OCI-LY1 (cell line): ENCODE data around the gene DISP2.

ENCODE experiments used
- H2AFZ ChIP-seq: fragments of 200-600 bp; sonication (generic), shearing (Covaris generic); 2 replicates; pipeline ENCODE4 v1.6.0; 2014; ENCODE audit warnings: antibody characterized with exemption, mild to moderate bottlenecking, low read length
- H3F3A ChIP-seq: fragments of 200-600 bp; sonication (generic), shearing (Covaris generic); 2 replicates; pipeline ENCODE4 v1.6.0; 2014; ENCODE audit warnings: mild to moderate bottlenecking, antibody characterized with exemption, low read length, moderate library complexity; ENCODE audit not compliant: insufficient read depth
- H3K27ac ChIP-seq: fragments of 200-600 bp; sonication (generic); 2 replicates; pipeline ENCODE4 v1.5.1; 2014; ENCODE audit warnings: low read length, mixed run types, mild to moderate bottlenecking, low read depth; ENCODE audit not compliant: poor library complexity, severe bottlenecking
- H3K27me3 ChIP-seq: fragments of 200-600 bp; sonication (generic); 2 replicates; pipeline ENCODE4 v1.6.0; 2014; ENCODE audit warnings: antibody characterized with exemption, mild to moderate bottlenecking, low read length, moderate library complexity; ENCODE audit not compliant: insufficient read depth
- H3K36me3 ChIP-seq: fragments of 200-600 bp; sonication (generic); 2 replicates; pipeline ENCODE4 v1.6.1; 2014; ENCODE audit warnings: mild to moderate bottlenecking, antibody characterized with exemption, low read length, moderate library complexity, mixed read lengths; ENCODE audit not compliant: insufficient read depth
- H3K4me1 ChIP-seq: fragments of 200-600 bp; sonication (generic); 2 replicates; pipeline ENCODE4 v1.5.1; 2014; ENCODE audit warnings: mild to moderate bottlenecking, low read length, moderate library complexity; ENCODE audit not compliant: insufficient read depth, severe bottlenecking
- H3K4me2 ChIP-seq: fragments of 200-600 bp; sonication (generic), shearing (Covaris generic); 2 replicates; pipeline ENCODE4 v1.6.1; 2014; ENCODE audit warnings: low read length
- H3K4me3 ChIP-seq: fragments of 200-600 bp; sonication (generic); 2 replicates; pipeline ENCODE4 v1.5.1; 2014; ENCODE audit warnings: low read length, low read depth, mild to moderate bottlenecking, mixed read lengths; ENCODE audit not compliant: poor library complexity, severe bottlenecking
- H3K79me2 ChIP-seq: fragments of 200-600 bp; shearing (Covaris generic); 2 replicates; pipeline ENCODE4 v1.6.1; 2016; ENCODE audit warnings: mixed run types, low read length, mixed read lengths; ENCODE audit not compliant: insufficient read depth
- H3K9ac ChIP-seq: fragments of 200-600 bp; sonication (generic), shearing (Covaris generic); 2 replicates; pipeline ENCODE4 v1.6.1; 2014; ENCODE audit warnings: mild to moderate bottlenecking, low read length, mixed read lengths
- H3K9me2 ChIP-seq: fragments of 200-600 bp; sonication (generic), shearing (Covaris generic); 2 replicates; pipeline ENCODE4 v1.6.1; 2014; ENCODE audit warnings: low read depth, mild to moderate bottlenecking, low read length, mixed read lengths
- H3K9me3 ChIP-seq: fragments of 200-600 bp; shearing (Covaris generic); 2 replicates; pipeline ENCODE4 v1.6.1; 2014; ENCODE audit warnings: low read length, mixed read lengths
- H4K20me1 ChIP-seq: fragments of 200-600 bp; sonication (generic), shearing (Covaris generic); 2 replicates; pipeline ENCODE4 v1.6.0; 2016; ENCODE audit warnings: mild to moderate bottlenecking, low read length; ENCODE audit not compliant: insufficient read depth
- CTCF ChIP-seq: fragments of 200-600 bp; sonication (generic), shearing (Covaris generic); IDR thresholded peaks from 2 replicates; pipeline ENCODE4 v1.5.1; 2017; ENCODE audit warnings: mild to moderate bottlenecking, antibody characterized with exemption, low read length, moderate library complexity, mixed read lengths
- EZH2 ChIP-seq: fragments of 200-600 bp; sonication (generic), shearing (Covaris generic); IDR thresholded peaks from 2 replicates; pipeline ENCODE4 v1.8.0; 2017; ENCODE audit warnings: borderline replicate concordance, mixed run types, mild to moderate bottlenecking, antibody characterized with exemption, low read length, moderate library complexity, mixed read lengths

Gene DISP2

GRCh38 chr15:40358471-40359353, 693 bp downstream of the DISP2 start:
- Histone ChIP-seq H3K4me3 (peak overlapping the region; percentile 66), H3K9me2 (no peaks in the 10 kb centered on the region), H3K4me1 (peaks cover 13% of the 10 kb centered on the region), H3K27ac (no peak overlapping the region), H3K4me2 (peak overlapping the region; percentile 98), H3K79me2 (no peaks in the 10 kb centered on the region), H3K9me3 (no peaks in the 10 kb centered on the region), H3K36me3 (no peaks in the 10 kb centered on the region), H4K20me1 (no peaks in the 10 kb centered on the region), H3K9ac (no peak overlapping the region; the same call in 1 of the 2 replicates), H2AFZ (no peak overlapping the region), H3F3A (no peaks in the 10 kb centered on the region), H3K27me3 (no peaks in the 10 kb centered on the region)
- TF ChIP-seq CTCF (peak; percentile 35; the same call in 1 of the 2 replicates), EZH2 (no peak)

- Histone ChIP-seq H3F3A (no peaks in the 10 kb centered on the region), H3K79me2 (no peaks in the 10 kb centered on the region), H3K36me3 (no peaks in the 10 kb centered on the region), H3K9me2 (no peaks in the 10 kb centered on the region), H3K4me3 (no peak overlapping the region), H3K4me2 (no peak overlapping the region), H3K27me3 (no peaks in the 10 kb centered on the region), H3K27ac (no peak overlapping the region), H4K20me1 (no peaks in the 10 kb centered on the region), H3K9me3 (no peaks in the 10 kb centered on the region), H2AFZ (no peak overlapping the region), H3K9ac (no peak overlapping the region), H3K4me1 (peaks cover 13% of the 10 kb centered on the region)
- TF ChIP-seq CTCF (no peak), EZH2 (no peak)
Measured at GRCh38 chr15:40360015-40360414, 2.0 kb downstream of the DISP2 start.

GRCh38 chr15:40361640-40362039, 3.6 kb downstream of the DISP2 start:
- Histone ChIP-seq H3K4me3 (no peak overlapping the region), H3F3A (no peaks in the 10 kb centered on the region), H3K79me2 (no peaks in the 10 kb centered on the region), H4K20me1 (no peaks in the 10 kb centered on the region), H3K9me3 (no peaks in the 10 kb centered on the region), H3K4me2 (no peak overlapping the region), H3K27me3 (no peaks in the 10 kb centered on the region), H3K9me2 (no peaks in the 10 kb centered on the region), H3K9ac (no peak overlapping the region), H3K36me3 (no peaks in the 10 kb centered on the region), H3K27ac (no peak overlapping the region), H2AFZ (no peak overlapping the region), H3K4me1 (peaks cover 13% of the 10 kb centered on the region)
- TF ChIP-seq EZH2 (no peak), CTCF (no peak)
